ENCODE data around the gene CD40LG. TPM values are rescaled to one million over a fixed set of nuclear protein-coding genes. Genes with fewer than 3 reads are reported as not detected.

Gene CD40LG
- total RNA-seq, 1 donor from 2014 or later = not detected

DNA sequence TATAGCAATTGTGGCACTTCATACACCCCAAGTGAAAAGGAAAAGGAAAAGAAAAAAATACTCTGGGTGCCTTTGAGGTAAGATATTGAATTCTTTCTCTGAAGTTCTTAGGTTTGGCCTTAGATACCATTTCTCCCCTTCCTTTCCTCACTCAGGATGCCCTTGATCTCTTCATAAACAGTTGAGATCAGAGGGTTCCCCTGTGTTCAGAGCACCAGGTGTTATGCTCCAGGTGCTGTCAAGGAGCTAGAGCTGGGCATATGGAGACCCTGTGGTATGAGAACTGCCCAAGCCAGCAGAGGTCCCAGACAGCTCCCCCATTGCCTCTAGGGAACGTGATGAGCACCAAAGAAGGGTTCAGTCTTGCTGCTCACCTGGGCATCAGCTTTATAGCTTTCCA is 17.1 kb upstream of the CD40LG start:
- H3K27me3 Mint-ChIP-seq = no peaks in the 10 kb centered on the region
- H3K4me1 Mint-ChIP-seq = peaks cover 13% of the 10 kb centered on the region
- no peak for ATAC-seq (ENCODE audit: low read depth)
- CTCF ChIA-PET = no interaction called here
- no peak for DNase-seq
- no peaks in the 10 kb centered on the region for H3K36me3 Mint-ChIP-seq (ENCODE audit: low read depth)
- H3K27ac Mint-ChIP-seq = no peak overlapping the region
- TF ChIP-seq, protein P1, sequence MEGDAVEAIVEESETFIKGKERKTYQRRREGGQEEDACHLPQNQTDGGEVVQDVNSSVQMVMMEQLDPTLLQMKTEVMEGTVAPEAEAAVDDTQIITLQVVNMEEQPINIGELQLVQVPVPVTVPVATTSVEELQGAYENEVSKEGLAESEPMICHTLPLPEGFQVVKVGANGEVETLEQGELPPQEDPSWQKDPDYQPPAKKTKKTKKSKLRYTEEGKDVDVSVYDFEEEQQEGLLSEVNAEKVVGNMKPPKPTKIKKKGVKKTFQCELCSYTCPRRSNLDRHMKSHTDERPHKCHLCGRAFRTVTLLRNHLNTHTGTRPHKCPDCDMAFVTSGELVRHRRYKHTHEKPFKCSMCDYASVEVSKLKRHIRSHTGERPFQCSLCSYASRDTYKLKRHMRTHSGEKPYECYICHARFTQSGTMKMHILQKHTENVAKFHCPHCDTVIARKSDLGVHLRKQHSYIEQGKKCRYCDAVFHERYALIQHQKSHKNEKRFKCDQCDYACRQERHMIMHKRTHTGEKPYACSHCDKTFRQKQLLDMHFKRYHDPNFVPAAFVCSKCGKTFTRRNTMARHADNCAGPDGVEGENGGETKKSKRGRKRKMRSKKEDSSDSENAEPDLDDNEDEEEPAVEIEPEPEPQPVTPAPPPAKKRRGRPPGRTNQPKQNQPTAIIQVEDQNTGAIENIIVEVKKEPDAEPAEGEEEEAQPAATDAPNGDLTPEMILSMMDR (IDR thresholded peaks at IDR 0.05) = no peak
- H3K9me3 Mint-ChIP-seq = no peaks in the 10 kb centered on the region
- POLR2A ChIA-PET = no interaction called here
- H3K4me3 Mint-ChIP-seq = no peak overlapping the region
- intact Hi-C loops (cut with micrococcal nuclease) = no loop called here

DNA sequence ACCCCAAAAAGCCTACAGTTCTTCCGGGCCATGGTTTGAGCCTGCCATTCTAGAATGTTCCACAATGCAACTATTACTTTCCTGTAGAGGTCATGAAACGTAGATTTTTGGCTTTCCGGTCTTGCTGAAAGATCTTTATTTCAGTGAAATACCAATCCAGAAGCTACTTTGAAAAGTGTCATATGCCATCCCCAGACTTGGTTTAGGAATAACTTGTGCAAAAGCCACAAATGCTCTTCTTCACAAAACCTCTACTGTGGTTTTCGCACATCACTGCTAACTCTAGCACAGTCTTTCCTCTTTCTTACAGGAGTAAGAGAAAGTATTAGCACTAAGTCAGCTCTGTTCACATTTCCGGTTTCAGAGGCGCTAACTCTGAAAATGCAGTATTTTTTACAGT is 12.7 kb upstream of the CD40LG start:
- CTCF ChIA-PET = no interaction called here
- no peak for ATAC-seq (ENCODE audit: low read depth)
- Mint-ChIP-seq H3K27me3 (no peaks in the 10 kb centered on the region), H3K27ac (no peak overlapping the region), H3K4me3 (no peak overlapping the region), H3K4me1 (peaks cover 13% of the 10 kb centered on the region), H3K36me3 (ENCODE audit: low read depth) (no peaks in the 10 kb centered on the region), H3K9me3 (no peaks in the 10 kb centered on the region)
- POLR2A ChIA-PET = no interaction called here
- DNase-seq = no peak
- intact Hi-C loops (cut with micrococcal nuclease) = no loop called here
- TF ChIP-seq, protein P1 (IDR thresholded peaks at IDR 0.05) = no peak

DNA sequence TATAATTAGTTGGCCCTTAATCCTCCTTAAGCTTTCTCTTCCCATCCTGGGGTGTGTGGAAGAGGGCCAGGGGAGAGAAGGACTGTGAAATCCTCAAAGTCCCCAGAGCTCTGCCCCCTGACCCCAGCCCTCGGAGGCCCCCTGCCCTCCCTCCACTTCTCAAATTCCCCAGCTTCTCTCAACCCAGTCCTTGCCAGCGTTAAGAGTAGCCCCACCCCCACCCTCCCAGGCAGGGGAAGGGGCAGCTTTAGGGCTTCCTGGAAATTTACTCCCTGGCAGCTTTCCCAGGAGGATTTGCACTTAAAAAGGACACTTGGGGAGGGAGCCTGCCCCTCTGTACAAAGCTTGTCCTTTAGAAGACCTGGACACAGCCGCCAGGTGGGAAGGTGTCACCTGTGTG is 11.8 kb upstream of the CD40LG start:
- POLR2A ChIA-PET = no interaction called here
- CTCF ChIA-PET = no interaction called here
- intact Hi-C loops (cut with micrococcal nuclease) = no loop called here
- Mint-ChIP-seq H3K4me3 (no peak overlapping the region), H3K36me3 (ENCODE audit: low read depth) (no peaks in the 10 kb centered on the region), H3K9me3 (no peaks in the 10 kb centered on the region), H3K4me1 (peaks cover 13% of the 10 kb centered on the region), H3K27me3 (no peaks in the 10 kb centered on the region), H3K27ac (no peak overlapping the region)
- ATAC-seq (ENCODE audit: low read depth) = no peak
- no peak for DNase-seq
- TF ChIP-seq, protein P1 (IDR thresholded peaks at IDR 0.05) = no peak

DNA sequence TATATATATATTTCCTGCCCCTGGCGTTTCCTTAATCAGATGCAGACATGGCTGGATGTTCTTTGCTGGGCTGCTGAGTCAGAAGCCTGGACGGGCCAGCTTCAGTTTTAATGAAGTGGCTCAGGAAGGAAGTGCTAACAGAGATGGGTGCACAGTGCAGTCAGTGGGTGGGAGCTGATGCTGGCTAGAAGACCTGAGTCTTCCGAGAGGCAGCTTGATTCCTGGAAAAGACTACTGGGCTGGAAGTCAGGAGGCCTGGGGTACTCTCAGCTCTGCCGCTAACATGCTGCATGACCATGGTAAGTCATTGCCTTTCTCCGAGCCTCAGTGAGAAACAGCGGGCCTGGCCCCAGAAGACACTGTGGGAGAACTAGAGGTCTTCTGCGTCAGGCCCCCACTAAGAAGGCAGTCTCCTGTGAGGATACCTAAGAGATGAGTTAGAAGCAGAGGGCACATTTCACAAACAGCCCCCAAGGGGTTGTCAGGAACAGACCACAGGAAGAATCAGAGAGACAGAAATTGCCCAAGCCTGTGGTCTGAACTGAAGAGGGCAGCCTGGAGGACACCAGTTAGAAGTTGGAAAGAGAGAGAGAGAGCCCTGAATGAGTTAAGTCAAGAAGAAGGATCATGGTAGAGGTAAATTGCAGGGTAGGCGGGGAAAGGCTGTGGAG is 8.3 kb upstream of the CD40LG start:
- intact Hi-C loops (cut with micrococcal nuclease) = no loop called here
- H3K36me3 Mint-ChIP-seq (ENCODE audit: low read depth) = no peaks in the 10 kb centered on the region
- DNase-seq (no peak), ATAC-seq (ENCODE audit: low read depth) (no peak)
- ChIA-PET CTCF (no interaction called here), POLR2A (no interaction called here)
- H3K27me3 Mint-ChIP-seq = no peaks in the 10 kb centered on the region
- TF ChIP-seq, protein P1 (IDR thresholded peaks at IDR 0.05) = no peak
- H3K4me1 Mint-ChIP-seq = peaks cover 13% of the 10 kb centered on the region
- no peak overlapping the region for H3K4me3 Mint-ChIP-seq
- no peaks in the 10 kb centered on the region for H3K9me3 Mint-ChIP-seq
- no peak overlapping the region for H3K27ac Mint-ChIP-seq

DNA sequence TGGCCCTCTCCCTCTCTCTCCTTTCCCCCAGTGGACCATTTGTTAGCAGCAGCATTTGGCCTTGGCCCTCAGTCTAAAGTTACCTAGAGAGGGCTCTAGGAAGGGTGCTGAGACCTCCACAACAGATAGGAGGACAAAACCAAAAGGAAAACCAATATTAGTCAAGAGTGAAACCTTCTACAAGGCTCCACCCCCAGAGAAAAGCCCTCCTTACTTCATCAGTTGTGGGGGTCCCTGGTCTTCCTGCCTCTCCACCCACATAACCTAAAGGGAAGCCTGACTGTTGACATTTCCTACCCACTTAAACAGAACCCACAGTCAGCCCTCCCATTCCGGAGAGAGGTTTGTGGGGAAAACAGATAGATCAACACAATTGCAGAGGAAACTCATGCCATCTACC is 4.7 kb upstream of the CD40LG start:
- intact Hi-C loops (cut with micrococcal nuclease) = no loop called here
- POLR2A ChIA-PET = no interaction called here
- no peak for ATAC-seq (ENCODE audit: low read depth)
- Mint-ChIP-seq H3K9me3 (no peaks in the 10 kb centered on the region), H3K27me3 (no peaks in the 10 kb centered on the region), H3K27ac (no peak overlapping the region), H3K4me3 (no peak overlapping the region), H3K4me1 (no peaks in the 10 kb centered on the region), H3K36me3 (ENCODE audit: low read depth) (no peaks in the 10 kb centered on the region)
- CTCF ChIA-PET = no interaction called here
- no peak for DNase-seq
- TF ChIP-seq, protein P1 (IDR thresholded peaks at IDR 0.05) = no peak
